Measurements from ENCODE around the gene SPSB4.
"Not testable (repeated sequence)": the region's sequence is repeated elsewhere in the genome, so short reads cannot be mapped to it uniquely, and the experiment has no call there.

Gene SPSB4

GRCh38 chr3:141015481-141015880 lies 35.7 kb upstream of the SPSB4 start:
- TF ChIP-seq CTCF (IDR thresholded peaks at IDR 0.05; ENCODE audit: insufficient read depth, low read depth, low read length, missing control alignments): no peak
- H3K4me3 ChIP-seq (ENCODE audit: low read length): no peak overlapping the region
- DNase-seq (ENCODE audit: low read depth): peak; percentile 72

DNA sequence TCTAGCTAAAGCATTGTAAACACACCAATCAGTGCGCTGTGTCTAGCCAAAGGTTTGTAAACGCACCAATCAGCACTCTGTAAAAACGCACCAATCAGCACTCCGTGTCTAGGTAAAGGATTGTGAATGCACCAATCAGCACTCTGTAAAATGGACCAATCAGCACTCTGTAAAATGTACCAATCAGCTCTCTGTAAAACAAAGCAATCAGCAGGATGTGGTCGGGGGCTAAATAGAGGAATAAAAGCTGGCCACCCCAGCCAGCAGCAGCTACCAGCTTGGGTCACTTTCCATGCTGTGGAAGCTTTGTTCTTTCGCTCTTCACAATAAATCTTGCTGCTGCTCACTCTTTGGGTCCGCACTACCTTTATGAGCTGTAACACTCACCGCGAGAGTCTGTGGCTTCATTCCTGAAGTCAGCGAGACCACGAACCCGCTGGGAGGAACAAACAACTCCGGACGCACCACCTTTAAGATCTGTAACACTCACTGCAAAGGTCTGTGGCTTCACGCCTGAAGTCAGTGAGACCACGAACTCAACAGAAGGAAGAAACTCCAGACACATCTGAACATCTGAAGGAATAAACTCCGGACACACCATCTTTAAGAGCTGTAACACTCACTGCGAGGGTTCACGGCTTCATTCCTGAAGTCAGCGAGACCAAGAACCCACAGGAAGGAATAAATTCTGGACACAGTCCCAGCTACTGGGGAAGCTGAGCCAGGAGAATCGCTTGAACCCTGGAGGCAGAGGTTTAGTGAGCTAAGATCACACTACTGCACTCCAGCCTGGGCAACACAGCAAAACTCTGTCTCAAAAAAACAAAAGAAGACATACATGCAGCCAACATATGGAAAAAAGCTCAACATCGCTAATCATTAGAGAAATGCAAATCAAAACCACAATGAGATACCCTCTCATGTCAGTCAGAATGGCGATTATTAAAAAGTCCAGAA lies 33.5 kb upstream of the SPSB4 start:
- not testable (repeated sequence) for H3K4me3 ChIP-seq (ENCODE audit: low read length); DNase-seq (ENCODE audit: low read depth)

GRCh38 chr3:141019244-141019643 lies 31.9 kb upstream of the SPSB4 start:
- TF ChIP-seq CTCF (IDR thresholded peaks at IDR 0.05; ENCODE audit: insufficient read depth, low read depth, low read length, missing control alignments): no peak
- no peak overlapping the region for H3K4me3 ChIP-seq (ENCODE audit: low read length)
- no peak for DNase-seq (ENCODE audit: low read depth)

DNA sequence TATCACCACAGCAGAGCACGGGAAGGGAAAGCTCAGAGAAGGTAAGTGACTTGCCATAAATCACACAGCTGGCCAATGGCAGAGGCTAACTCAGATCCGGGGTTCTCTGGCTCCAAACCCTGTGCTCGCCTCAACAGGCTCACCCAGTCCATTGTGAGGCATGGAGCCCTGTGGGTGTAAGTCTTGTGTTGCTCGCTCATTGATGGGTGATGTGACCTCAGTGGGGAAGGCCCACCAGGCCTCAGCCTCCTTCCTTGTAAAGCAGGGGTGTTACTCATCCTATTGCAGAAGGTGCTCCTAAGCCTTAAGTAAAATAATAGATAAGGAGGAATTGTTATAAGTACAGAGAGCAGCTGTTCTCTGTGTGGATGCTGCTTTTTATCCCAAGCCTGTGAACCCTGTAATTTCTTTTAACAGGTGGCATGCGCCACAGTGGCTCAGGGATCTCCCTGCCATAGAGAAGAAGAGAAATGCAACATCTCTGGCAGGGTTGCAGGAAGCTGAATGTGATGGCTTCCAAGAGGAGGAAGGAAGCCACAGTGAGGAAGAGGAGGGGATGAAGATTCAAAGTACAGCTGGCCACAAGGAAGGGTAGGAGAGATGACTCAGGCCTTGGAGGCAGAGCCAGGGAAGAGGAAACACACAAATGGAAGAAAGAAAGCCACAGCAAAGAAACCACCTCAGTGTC lies 30.9 kb upstream of the SPSB4 start:
- DNase-seq (ENCODE audit: low read depth): peak; percentile 35
- H3K4me3 ChIP-seq (ENCODE audit: low read length): no peak overlapping the region
- no peak for TF ChIP-seq CTCF (IDR thresholded peaks at IDR 0.05; ENCODE audit: insufficient read depth, low read depth, low read length, missing control alignments)

- DNase-seq (ENCODE audit: low read depth): no peak
- TF ChIP-seq CTCF (IDR thresholded peaks at IDR 0.05; ENCODE audit: insufficient read depth, low read depth, low read length, missing control alignments): no peak
- no peak overlapping the region for H3K4me3 ChIP-seq (ENCODE audit: low read length)
These were observed 29.9 kb upstream of the SPSB4 start for GRCh38 chr3:141021261-141021660.

- no peak for TF ChIP-seq CTCF (IDR thresholded peaks at IDR 0.05; ENCODE audit: insufficient read depth, low read depth, low read length, missing control alignments)
- DNase-seq (ENCODE audit: low read depth): no peak
- no peak overlapping the region for H3K4me3 ChIP-seq (ENCODE audit: low read length)
These were observed 20.9 kb upstream of the SPSB4 start for GRCh38 chr3:141030296-141030695.

DNA sequence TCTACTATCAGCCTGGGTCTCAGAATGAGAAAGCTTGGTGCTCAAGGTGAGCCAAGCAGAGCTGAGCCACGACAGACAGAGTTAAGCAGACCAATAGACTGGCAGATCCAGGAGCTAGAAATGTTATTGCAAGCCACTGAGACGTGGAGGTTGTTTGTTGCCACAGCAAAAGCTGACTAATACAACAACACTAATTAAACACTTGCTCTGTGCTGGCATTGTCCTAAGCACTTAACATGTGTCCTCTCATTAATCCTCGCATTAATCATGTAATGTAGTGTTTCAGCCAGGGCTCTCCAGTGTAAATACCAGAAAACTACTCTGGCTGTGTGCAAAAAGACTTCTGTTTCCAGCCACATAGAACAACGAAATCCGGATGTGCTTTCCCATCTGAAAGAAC lies 11.6 kb upstream of the SPSB4 start:
- no peak for TF ChIP-seq CTCF (IDR thresholded peaks at IDR 0.05; ENCODE audit: insufficient read depth, low read depth, low read length, missing control alignments)
- no peak overlapping the region for H3K4me3 ChIP-seq (ENCODE audit: low read length)
- peak; percentile 49 for DNase-seq (ENCODE audit: low read depth)
